Neural progenitor cell (in vitro differentiated cells): ENCODE measurements around the gene SUCNR1. TPM values are rescaled to one million over a fixed set of nuclear protein-coding genes. Genes with fewer than 3 reads are reported as not detected.
A peak's percentile ranks its signal among the peaks of the same experiment; 100 is the strongest.

Source experiments
- DNase-seq: peaks from one replicate; pipeline ENCODE4 v3.0.0-alpha.2; 2016; ENCODE audit warnings: low spot score
- H2AFZ ChIP-seq: fragments of 200-600 bp; sonication (generic); replicated peaks from 2 replicates; pipeline ENCODE4 v1.6.1; 2016; ENCODE audit warnings: antibody characterized with exemption
- H3F3A ChIP-seq: fragments of 200-600 bp; sonication (generic); 2 replicates; pipeline ENCODE4 v1.6.1; 2016; ENCODE audit warnings: antibody characterized with exemption, low read depth
- H3K27ac ChIP-seq: fragments of 200-600 bp; sonication (generic); 2 replicates; pipeline ENCODE4 v1.5.1; 2016; ENCODE audit warnings: mild to moderate bottlenecking
- H3K27me3 ChIP-seq: fragments of 200-600 bp; sonication (generic); 2 replicates; pipeline ENCODE4 v1.6.1; 2016; ENCODE audit warnings: mild to moderate bottlenecking, moderate library complexity
- H3K36me3 ChIP-seq: fragments of 200-600 bp; sonication (generic); 2 replicates; pipeline ENCODE4 v1.5.1; 2016
- H3K4me1 ChIP-seq: fragments of 200-600 bp; sonication (generic); 2 replicates; pipeline ENCODE4 v1.6.1; 2016; ENCODE audit warnings: mixed run types
- H3K4me2 ChIP-seq: fragments of 200-600 bp; sonication (generic); 2 replicates; pipeline ENCODE4 v1.6.1; 2016
- H3K4me3 ChIP-seq: fragments of 200-600 bp; sonication (generic); 2 replicates; pipeline ENCODE4 v1.5.1; 2016
- H3K79me2 ChIP-seq: fragments of 200-600 bp; sonication (generic); 2 replicates; pipeline ENCODE4 v1.6.1; 2016; ENCODE audit warnings: low read depth
- H3K9ac ChIP-seq: fragments of 200-600 bp; sonication (generic); 2 replicates; pipeline ENCODE4 v1.6.1; 2016
- H3K9me3 ChIP-seq: fragments of 200-600 bp; sonication (generic); 2 replicates; pipeline ENCODE4 v1.5.1; 2016; ENCODE audit warnings: low read depth
- H4K20me1 ChIP-seq: fragments of 200-600 bp; sonication (generic); 2 replicates; pipeline ENCODE4 v1.6.1; 2016; ENCODE audit warnings: low read depth
- H3K27ac Mint-ChIP-seq: 3 replicates; pipeline ENCODE4 v1.8.0; 2021; ENCODE audit warnings: mixed read lengths
- H3K27me3 Mint-ChIP-seq: 2 replicates; pipeline ENCODE4 v1.8.0; 2022; ENCODE audit warnings: low read depth, mild to moderate bottlenecking, inconsistent platforms, moderate library complexity, mixed read lengths; ENCODE audit not compliant: insufficient read depth
- H3K36me3 Mint-ChIP-seq: 3 replicates; pipeline ENCODE4 v1.8.0; 2021; ENCODE audit warnings: mixed read lengths
- H3K4me1 Mint-ChIP-seq: 3 replicates; pipeline ENCODE4 v1.8.0; 2021; ENCODE audit warnings: mixed read lengths
- H3K4me3 Mint-ChIP-seq: 3 replicates; pipeline ENCODE4 v1.8.0; 2021; ENCODE audit warnings: mild to moderate bottlenecking, moderate library complexity, mixed read lengths
- H3K9me3 Mint-ChIP-seq: 3 replicates; pipeline ENCODE4 v1.8.0; 2020; ENCODE audit warnings: mixed read lengths
- CTCF ChIP-seq: fragments of 200-600 bp; sonication (generic); IDR thresholded peaks from 2 replicates; pipeline ENCODE4 v1.5.1; 2017; ENCODE audit warnings: antibody characterized with exemption, mild to moderate bottlenecking
- EZH2 ChIP-seq: fragments of 200-600 bp; sonication (generic); IDR thresholded peaks from 2 replicates; pipeline ENCODE4 v1.6.1; 2017; ENCODE audit warnings: antibody characterized with exemption, mild to moderate bottlenecking, moderate library complexity
- EZH2phosphoT487 ChIP-seq: fragments of 200-600 bp; sonication (generic); IDR thresholded peaks from 2 replicates; pipeline ENCODE4 v1.6.1; 2017; ENCODE audit warnings: antibody characterized with exemption
- total RNA-seq: library from RNA; depleted of rRNA; stranded (reverse); fragments of >200 nt; gene quantifications from 2 replicates; pipeline ENCODE4 v1.2.3, GENCODE V29; 2015; ENCODE audit warnings: low replicate concordance

SUCNR1 gene
- total RNA-seq, 1 donor from 2014 or later: not detected

GRCh38 chr3:151899996-151900395 is 26.6 kb downstream of the SUCNR1 start:
- H3K27ac Mint-ChIP-seq: no peak overlapping the region
- H2AFZ ChIP-seq: no peak overlapping the region
- no peak overlapping the region for H3K4me3 Mint-ChIP-seq
- H3K9me3 Mint-ChIP-seq: peaks cover 2% of the 10 kb centered on the region
- H4K20me1 ChIP-seq: no peaks in the 10 kb centered on the region
- no peak overlapping the region for H3K4me2 ChIP-seq
- H3K4me1 ChIP-seq: peaks cover 51% of the 10 kb centered on the region
- H3K9ac ChIP-seq: no peak overlapping the region
- H3K4me1 Mint-ChIP-seq: peaks cover 38% of the 10 kb centered on the region
- no peak overlapping the region for H3K4me3 ChIP-seq
- TF ChIP-seq CTCF (no peak), EZH2phosphoT487 (no peak), EZH2 (no peak)
- no peaks in the 10 kb centered on the region for H3K36me3 Mint-ChIP-seq
- H3K27me3 Mint-ChIP-seq: peaks cover 7% of the 10 kb centered on the region
- no peaks in the 10 kb centered on the region for H3K9me3 ChIP-seq
- no peak for DNase-seq
- peaks cover 25% of the 10 kb centered on the region for H3F3A ChIP-seq
- no peaks in the 10 kb centered on the region for H3K27me3 ChIP-seq
- no peaks in the 10 kb centered on the region for H3K36me3 ChIP-seq
- no peaks in the 10 kb centered on the region for H3K79me2 ChIP-seq
- no peak overlapping the region for H3K27ac ChIP-seq

- Histone ChIP-seq H2AFZ (no peak overlapping the region), H3K36me3 (no peaks in the 10 kb centered on the region)
These were observed 27.0 kb downstream of the SUCNR1 start for GRCh38 chr3:151900460-151900859.

GRCh38 chr3:151900884-151901643 is 27.6 kb downstream of the SUCNR1 start:
- no peak for TF ChIP-seq EZH2
- TF ChIP-seq EZH2phosphoT487: no peak
- TF ChIP-seq CTCF: no peak
- H3K4me2 ChIP-seq: peak overlapping the region; percentile 25
- no peaks in the 10 kb centered on the region for H3K27me3 ChIP-seq
- peaks cover 34% of the 10 kb centered on the region for H3K4me1 Mint-ChIP-seq
- no peak overlapping the region for H2AFZ ChIP-seq
- peaks cover 43% of the 10 kb centered on the region for H3K4me1 ChIP-seq
- H3K9me3 ChIP-seq: no peaks in the 10 kb centered on the region
- no peak overlapping the region for H3K4me3 ChIP-seq
- no peaks in the 10 kb centered on the region for H3K79me2 ChIP-seq
- peaks cover 25% of the 10 kb centered on the region for H3F3A ChIP-seq
- H3K4me3 Mint-ChIP-seq: no peak overlapping the region
- peak overlapping the region; percentile 35 for H3K27ac Mint-ChIP-seq
- no peak for DNase-seq
- no peaks in the 10 kb centered on the region for H3K36me3 Mint-ChIP-seq
- no peak overlapping the region for H3K9ac ChIP-seq
- H3K27me3 Mint-ChIP-seq: peaks cover 7% of the 10 kb centered on the region
- H3K27ac ChIP-seq: peak overlapping the region; percentile 85
- no peaks in the 10 kb centered on the region for H4K20me1 ChIP-seq
- no peaks in the 10 kb centered on the region for H3K36me3 ChIP-seq
- H3K9me3 Mint-ChIP-seq: no peaks in the 10 kb centered on the region

More at GRCh38 chr3:151900460-151900859, 27.0 kb downstream of the SUCNR1 start:
- no peak for DNase-seq
- no peak overlapping the region for H3K4me3 ChIP-seq
- no peaks in the 10 kb centered on the region for H3K36me3 Mint-ChIP-seq
- H3K27me3 Mint-ChIP-seq: peaks cover 7% of the 10 kb centered on the region
- TF ChIP-seq CTCF (no peak), EZH2 (no peak), EZH2phosphoT487 (no peak)
- H3K4me1 ChIP-seq: peaks cover 47% of the 10 kb centered on the region
- H3K9ac ChIP-seq: no peak overlapping the region
- no peaks in the 10 kb centered on the region for H4K20me1 ChIP-seq
- no peaks in the 10 kb centered on the region for H3K9me3 ChIP-seq
- no peaks in the 10 kb centered on the region for H3K79me2 ChIP-seq
- H3K4me1 Mint-ChIP-seq: peaks cover 37% of the 10 kb centered on the region
- H3K9me3 Mint-ChIP-seq: no peaks in the 10 kb centered on the region
- H3K27ac ChIP-seq: no peak overlapping the region
- H3K4me3 Mint-ChIP-seq: no peak overlapping the region
- no peaks in the 10 kb centered on the region for H3K27me3 ChIP-seq
- H3F3A ChIP-seq: peaks cover 25% of the 10 kb centered on the region
- no peak overlapping the region for H3K27ac Mint-ChIP-seq
- no peak overlapping the region for H3K4me2 ChIP-seq
